ENCODE measurements around the gene RCHY1. TPM values are rescaled to one million over a fixed set of nuclear protein-coding genes. Genes with fewer than 3 reads are reported as not detected.
"Not testable (repeated sequence)": the region's sequence is repeated elsewhere in the genome, so short reads cannot be mapped to it uniquely, and the experiment has no call there.

RCHY1 gene
- total and polyA plus RNA-seq, 4 donors: 14.7 to 24.8 (median 18.0) TPM

DNA sequence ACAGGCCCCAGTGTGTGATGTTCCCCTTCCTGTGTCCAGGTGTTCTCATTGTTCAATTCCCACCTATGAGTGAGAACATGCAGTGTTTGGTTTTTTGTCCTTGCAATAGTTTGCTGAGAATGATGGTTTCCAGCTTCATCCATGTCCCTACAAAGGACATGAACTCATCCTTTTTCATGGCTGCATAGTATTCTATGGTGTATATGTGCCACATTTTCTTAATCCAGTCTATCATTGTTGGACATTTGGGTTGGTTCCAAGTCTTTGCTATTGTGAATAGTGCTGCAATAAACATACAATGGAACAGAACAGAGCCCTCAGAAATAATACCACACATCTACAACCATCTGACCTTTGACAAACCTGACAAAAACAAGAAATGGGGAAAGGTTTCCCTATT is 19.7 kb upstream of the RCHY1 start:
- not testable (repeated sequence) for H3K9ac ChIP-seq (ENCODE audit: low read depth in 1 of 2, low read length in 2 of 2); DNase-seq (ENCODE audit: low spot score); H3K9me3 ChIP-seq (ENCODE audit: control insufficient read depth in 4 of 4, low read length in 3 of 4); H3K27ac ChIP-seq (ENCODE audit: low read depth in 1 of 2, low read length in 2 of 2); H3K4me1 ChIP-seq (ENCODE audit: control insufficient read depth in 4 of 4, insufficient read depth in 4 of 4, low read length in 3 of 4); H3K4me3 ChIP-seq (ENCODE audit: low read depth in 1 of 3, low read length in 3 of 3); H3K27me3 ChIP-seq (ENCODE audit: control insufficient read depth in 4 of 4, insufficient read depth in 4 of 4, low read length in 3 of 4)
- peaks cover 2 to 25% (median 17%) of the 10 kb centered on the region in 4 donors for H3K36me3 ChIP-seq (ENCODE audit: control insufficient read depth in 4 of 4, insufficient read depth in 3 of 4, low read depth in 1 of 4, low read length in 3 of 4)

DNA sequence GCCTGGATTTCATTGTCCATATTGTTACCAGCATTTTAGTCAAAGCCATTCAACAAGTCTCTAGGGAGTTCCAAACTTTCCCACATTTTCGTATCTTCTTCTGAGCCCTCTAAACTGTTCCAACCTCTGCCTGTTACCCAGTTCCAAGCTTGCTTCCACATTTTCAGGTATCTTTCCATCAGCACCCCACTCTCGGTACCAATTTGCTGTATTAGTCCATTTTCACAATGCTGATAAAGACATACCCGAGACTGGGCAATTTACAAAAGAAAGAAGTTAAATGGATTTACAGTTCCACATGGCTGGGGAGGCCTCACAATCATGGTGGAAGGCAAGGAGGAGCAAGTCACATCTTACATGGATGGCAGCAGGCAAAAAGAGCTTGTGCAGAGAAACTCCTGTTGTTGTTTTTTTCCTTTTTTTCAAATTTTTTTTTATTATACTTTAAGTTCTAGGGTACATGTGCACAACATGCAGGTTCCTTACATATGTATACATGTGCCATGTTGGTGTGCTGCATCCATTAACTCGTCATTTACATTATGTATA is 19.2 kb upstream of the RCHY1 start:
- not testable (repeated sequence) for H3K9me3 ChIP-seq (ENCODE audit: control insufficient read depth in 4 of 4, low read length in 3 of 4); H3K9ac ChIP-seq (ENCODE audit: low read depth in 1 of 2, low read length in 2 of 2); H3K4me1 ChIP-seq (ENCODE audit: control insufficient read depth in 4 of 4, insufficient read depth in 4 of 4, low read length in 3 of 4); H3K4me3 ChIP-seq (ENCODE audit: low read depth in 1 of 3, low read length in 3 of 3); H3K27ac ChIP-seq (ENCODE audit: low read depth in 1 of 2, low read length in 2 of 2); H3K27me3 ChIP-seq (ENCODE audit: control insufficient read depth in 4 of 4, insufficient read depth in 4 of 4, low read length in 3 of 4); DNase-seq (ENCODE audit: low spot score)
- 98% methylated on average over 4 of the region's 4 CpGs for WGBS
- peaks cover 2 to 25% (median 17%) of the 10 kb centered on the region in 4 donors for H3K36me3 ChIP-seq (ENCODE audit: control insufficient read depth in 4 of 4, insufficient read depth in 3 of 4, low read depth in 1 of 4, low read length in 3 of 4)

DNA sequence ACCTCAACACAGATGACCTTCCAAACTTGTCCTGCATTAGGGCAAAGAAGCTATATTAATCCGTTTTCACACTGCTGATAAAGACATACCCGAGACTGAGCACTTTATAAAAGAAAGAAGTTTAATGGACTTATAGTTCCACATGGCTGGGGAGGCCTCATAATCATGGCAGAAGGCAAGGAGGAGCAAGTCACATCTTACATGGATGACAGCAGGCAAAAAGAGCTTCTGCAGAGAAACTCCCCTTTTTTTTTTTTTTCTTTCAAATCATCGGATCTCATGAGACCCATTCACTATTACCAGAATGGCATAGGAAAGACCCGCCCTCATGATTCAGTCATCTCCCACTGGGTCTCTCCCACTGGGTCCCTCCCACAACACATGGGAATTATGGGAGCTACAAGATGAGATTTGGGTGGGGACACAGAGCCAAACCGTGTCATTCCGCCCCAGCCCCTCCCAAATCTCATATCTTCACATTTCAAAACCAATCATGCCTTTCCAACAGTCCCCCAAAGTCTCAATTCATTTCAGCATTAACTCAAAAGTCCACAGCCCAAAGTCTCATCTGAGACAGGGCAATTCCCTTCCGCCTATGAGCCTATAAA is 17.4 kb upstream of the RCHY1 start:
- peaks cover 2 to 40% (median 28%) of the 10 kb centered on the region in 4 donors for H3K36me3 ChIP-seq (ENCODE audit: control insufficient read depth in 4 of 4, insufficient read depth in 3 of 4, low read depth in 1 of 4, low read length in 3 of 4)
- not testable (repeated sequence) for H3K27ac ChIP-seq (ENCODE audit: low read depth in 1 of 2, low read length in 2 of 2); H3K9ac ChIP-seq (ENCODE audit: low read depth in 1 of 2, low read length in 2 of 2); H3K4me3 ChIP-seq (ENCODE audit: low read depth in 1 of 3, low read length in 3 of 3); H3K27me3 ChIP-seq (ENCODE audit: control insufficient read depth in 4 of 4, insufficient read depth in 4 of 4, low read length in 3 of 4); H3K9me3 ChIP-seq (ENCODE audit: control insufficient read depth in 4 of 4, low read length in 3 of 4); H3K4me1 ChIP-seq (ENCODE audit: control insufficient read depth in 4 of 4, insufficient read depth in 4 of 4, low read length in 3 of 4); DNase-seq (ENCODE audit: low spot score)
- WGBS: 98% methylated on average over 7 of the region's 7 CpGs

DNA sequence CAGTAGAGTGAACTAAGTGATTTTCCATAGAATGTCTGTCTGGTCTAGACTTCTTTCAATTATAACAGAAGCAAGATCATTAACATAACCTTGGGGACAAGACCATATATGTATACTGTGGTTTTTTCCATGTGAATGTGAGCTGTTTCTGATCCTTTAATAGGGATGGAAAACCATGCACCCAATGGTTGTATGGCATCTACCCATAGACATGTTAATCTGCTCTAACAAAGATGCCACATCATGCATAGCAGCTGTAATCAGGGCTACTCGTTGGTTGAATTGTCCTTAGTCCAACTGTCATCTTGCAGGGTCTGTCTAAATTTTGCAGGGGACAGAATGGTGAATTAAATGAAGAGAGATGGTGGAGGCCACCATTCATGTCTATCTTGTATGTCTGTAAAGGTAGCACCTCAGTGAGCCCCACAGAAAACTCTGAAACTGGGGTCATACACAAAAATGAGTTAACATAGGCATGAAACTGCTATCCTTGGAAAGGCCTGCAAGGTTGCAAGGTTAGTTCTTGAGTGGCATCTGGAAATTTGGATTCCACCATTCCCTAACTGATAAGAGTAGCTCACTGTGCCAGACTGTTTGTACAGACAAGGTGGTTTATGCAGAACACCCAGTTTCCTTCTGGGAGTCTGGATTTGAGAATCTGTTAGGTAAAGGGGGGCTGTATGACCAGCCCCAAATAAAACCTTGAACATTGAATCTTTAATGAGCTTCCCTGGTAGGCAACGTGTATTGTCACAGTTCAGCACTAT is 16.5 kb upstream of the RCHY1 start:
- Histone ChIP-seq H3K4me3 (ENCODE audit: low read depth in 1 of 3, low read length in 3 of 3) (no peak overlapping the region), H3K36me3 (ENCODE audit: control insufficient read depth in 4 of 4, insufficient read depth in 3 of 4, low read depth in 1 of 4, low read length in 3 of 4) (peaks cover 2 to 45% (median 31%) of the 10 kb centered on the region in 4 donors), H3K9ac (ENCODE audit: low read depth in 1 of 2, low read length in 2 of 2) (no peak overlapping the region), H3K27me3 (ENCODE audit: control insufficient read depth in 4 of 4, insufficient read depth in 4 of 4, low read length in 3 of 4) (no peaks in the 10 kb centered on the region), H3K4me1 (ENCODE audit: control insufficient read depth in 4 of 4, insufficient read depth in 4 of 4, low read length in 3 of 4) (no peaks in the 10 kb centered on the region), H3K27ac (ENCODE audit: low read depth in 1 of 2, low read length in 2 of 2) (no peak overlapping the region), H3K9me3 (ENCODE audit: control insufficient read depth in 4 of 4, low read length in 3 of 4) (no peaks in the 10 kb centered on the region)
- TF ChIP-seq FOXA2 (IDR thresholded peaks at IDR 0.05) (no peak), EGR1 (IDR thresholded peaks at IDR 0.05; ENCODE audit: low read depth in 2 of 2) (no peak), NR2F2 (IDR thresholded peaks at IDR 0.05) (no peak), FOXA1 (IDR thresholded peaks at IDR 0.05) (no peak)
- no peak for DNase-seq (ENCODE audit: low spot score)
- 96% methylated on average over 2 of the region's 2 CpGs for WGBS

DNA sequence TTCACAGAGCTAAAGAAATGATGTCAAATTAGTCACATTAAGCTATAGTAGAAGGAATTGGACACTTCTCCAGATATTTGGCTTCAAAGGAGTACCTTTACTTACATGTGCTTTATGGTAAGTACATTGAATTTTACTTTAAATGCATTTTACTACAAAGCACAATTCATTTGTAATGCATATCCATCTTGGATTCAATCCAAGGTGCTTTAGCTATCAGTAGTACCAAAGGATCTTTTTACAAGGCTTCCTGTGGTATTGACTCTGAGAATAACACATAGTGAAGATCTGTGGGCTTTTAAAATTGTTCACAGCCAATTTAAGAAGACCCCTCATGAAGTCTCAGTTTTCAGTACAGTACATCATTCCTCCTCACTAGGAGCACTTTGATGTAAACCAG is 13.3 kb upstream of the RCHY1 start:
- Histone ChIP-seq H3K9ac (ENCODE audit: low read depth in 1 of 2, low read length in 2 of 2) (no peak overlapping the region), H3K4me3 (ENCODE audit: low read depth in 1 of 3, low read length in 3 of 3) (no peak overlapping the region), H3K27me3 (ENCODE audit: control insufficient read depth in 4 of 4, insufficient read depth in 4 of 4, low read length in 3 of 4) (no peaks in the 10 kb centered on the region), H3K9me3 (ENCODE audit: control insufficient read depth in 4 of 4, low read length in 3 of 4) (no peaks in the 10 kb centered on the region), H3K27ac (ENCODE audit: low read depth in 1 of 2, low read length in 2 of 2) (no peak overlapping the region), H3K36me3 (ENCODE audit: control insufficient read depth in 4 of 4, insufficient read depth in 3 of 4, low read depth in 1 of 4, low read length in 3 of 4) (peaks cover 2 to 51% (median 32%) of the 10 kb centered on the region in 4 donors), H3K4me1 (ENCODE audit: control insufficient read depth in 4 of 4, insufficient read depth in 4 of 4, low read length in 3 of 4) (no peaks in the 10 kb centered on the region)
- no peak for DNase-seq (ENCODE audit: low spot score)
- TF ChIP-seq HNF4A (conservative IDR thresholded peaks at IDR 0.05): no peak
- TF ChIP-seq FOXA1 (IDR thresholded peaks at IDR 0.05): no peak
- TF ChIP-seq GABPA (IDR thresholded peaks at IDR 0.05 in 1 of 2, conservative IDR thresholded peaks at IDR 0.05 in 1 of 2): no peak
- no peak for TF ChIP-seq RXRA (IDR thresholded peaks at IDR 0.05)
- TF ChIP-seq, protein P1, sequence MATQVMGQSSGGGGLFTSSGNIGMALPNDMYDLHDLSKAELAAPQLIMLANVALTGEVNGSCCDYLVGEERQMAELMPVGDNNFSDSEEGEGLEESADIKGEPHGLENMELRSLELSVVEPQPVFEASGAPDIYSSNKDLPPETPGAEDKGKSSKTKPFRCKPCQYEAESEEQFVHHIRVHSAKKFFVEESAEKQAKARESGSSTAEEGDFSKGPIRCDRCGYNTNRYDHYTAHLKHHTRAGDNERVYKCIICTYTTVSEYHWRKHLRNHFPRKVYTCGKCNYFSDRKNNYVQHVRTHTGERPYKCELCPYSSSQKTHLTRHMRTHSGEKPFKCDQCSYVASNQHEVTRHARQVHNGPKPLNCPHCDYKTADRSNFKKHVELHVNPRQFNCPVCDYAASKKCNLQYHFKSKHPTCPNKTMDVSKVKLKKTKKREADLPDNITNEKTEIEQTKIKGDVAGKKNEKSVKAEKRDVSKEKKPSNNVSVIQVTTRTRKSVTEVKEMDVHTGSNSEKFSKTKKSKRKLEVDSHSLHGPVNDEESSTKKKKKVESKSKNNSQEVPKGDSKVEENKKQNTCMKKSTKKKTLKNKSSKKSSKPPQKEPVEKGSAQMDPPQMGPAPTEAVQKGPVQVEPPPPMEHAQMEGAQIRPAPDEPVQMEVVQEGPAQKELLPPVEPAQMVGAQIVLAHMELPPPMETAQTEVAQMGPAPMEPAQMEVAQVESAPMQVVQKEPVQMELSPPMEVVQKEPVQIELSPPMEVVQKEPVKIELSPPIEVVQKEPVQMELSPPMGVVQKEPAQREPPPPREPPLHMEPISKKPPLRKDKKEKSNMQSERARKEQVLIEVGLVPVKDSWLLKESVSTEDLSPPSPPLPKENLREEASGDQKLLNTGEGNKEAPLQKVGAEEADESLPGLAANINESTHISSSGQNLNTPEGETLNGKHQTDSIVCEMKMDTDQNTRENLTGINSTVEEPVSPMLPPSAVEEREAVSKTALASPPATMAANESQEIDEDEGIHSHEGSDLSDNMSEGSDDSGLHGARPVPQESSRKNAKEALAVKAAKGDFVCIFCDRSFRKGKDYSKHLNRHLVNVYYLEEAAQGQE (IDR thresholded peaks at IDR 0.05): no peak
- no peak for TF ChIP-seq FOXA2 (IDR thresholded peaks at IDR 0.05)
- TF ChIP-seq RAD21 (IDR thresholded peaks at IDR 0.05): no peak
- TF ChIP-seq NR2F2 (IDR thresholded peaks at IDR 0.05): no peak
- no peak for TF ChIP-seq YY1 (IDR thresholded peaks at IDR 0.05)
- TF ChIP-seq, protein P2, sequence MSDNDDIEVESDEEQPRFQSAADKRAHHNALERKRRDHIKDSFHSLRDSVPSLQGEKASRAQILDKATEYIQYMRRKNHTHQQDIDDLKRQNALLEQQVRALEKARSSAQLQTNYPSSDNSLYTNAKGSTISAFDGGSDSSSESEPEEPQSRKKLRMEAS (IDR thresholded peaks at IDR 0.05): no peak
- TF ChIP-seq EGR1 (IDR thresholded peaks at IDR 0.05; ENCODE audit: low read depth in 2 of 2): no peak
- TF ChIP-seq TAF1 (conservative IDR thresholded peaks at IDR 0.05): no peak
- TF ChIP-seq SP1 (IDR thresholded peaks at IDR 0.05): no peak
